ENCODE measurements around the gene NEIL1.
"Not testable (repeated sequence)": the region's sequence is repeated elsewhere in the genome, so short reads cannot be mapped to it uniquely, and the experiment has no call there.

Gene NEIL1

DNA sequence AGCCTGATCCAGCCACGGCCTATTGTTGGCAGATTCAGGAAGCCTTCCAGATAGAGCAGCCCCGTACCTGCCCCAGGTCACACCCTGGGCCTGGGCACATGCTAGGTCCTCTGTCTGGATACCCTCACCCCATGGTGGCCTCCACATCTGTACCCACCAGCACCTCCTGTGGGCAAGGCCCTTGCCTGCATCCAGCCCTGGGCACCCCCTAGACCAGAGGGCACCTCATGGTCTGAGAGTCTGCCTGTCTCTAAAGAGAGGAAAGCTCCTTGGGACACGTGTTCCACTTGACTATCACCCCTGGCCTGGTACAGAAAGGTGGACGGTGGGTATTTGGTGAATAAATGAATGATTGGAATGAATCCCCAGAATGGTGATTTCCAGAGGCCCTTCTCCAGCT is 19.8 kb upstream of the NEIL1 start:
- in situ Hi-C loops (cut with HindIII; ENCODE audit: low sequenced_read_pairs) = no loop called here
- TF ChIP-seq, protein P1, sequence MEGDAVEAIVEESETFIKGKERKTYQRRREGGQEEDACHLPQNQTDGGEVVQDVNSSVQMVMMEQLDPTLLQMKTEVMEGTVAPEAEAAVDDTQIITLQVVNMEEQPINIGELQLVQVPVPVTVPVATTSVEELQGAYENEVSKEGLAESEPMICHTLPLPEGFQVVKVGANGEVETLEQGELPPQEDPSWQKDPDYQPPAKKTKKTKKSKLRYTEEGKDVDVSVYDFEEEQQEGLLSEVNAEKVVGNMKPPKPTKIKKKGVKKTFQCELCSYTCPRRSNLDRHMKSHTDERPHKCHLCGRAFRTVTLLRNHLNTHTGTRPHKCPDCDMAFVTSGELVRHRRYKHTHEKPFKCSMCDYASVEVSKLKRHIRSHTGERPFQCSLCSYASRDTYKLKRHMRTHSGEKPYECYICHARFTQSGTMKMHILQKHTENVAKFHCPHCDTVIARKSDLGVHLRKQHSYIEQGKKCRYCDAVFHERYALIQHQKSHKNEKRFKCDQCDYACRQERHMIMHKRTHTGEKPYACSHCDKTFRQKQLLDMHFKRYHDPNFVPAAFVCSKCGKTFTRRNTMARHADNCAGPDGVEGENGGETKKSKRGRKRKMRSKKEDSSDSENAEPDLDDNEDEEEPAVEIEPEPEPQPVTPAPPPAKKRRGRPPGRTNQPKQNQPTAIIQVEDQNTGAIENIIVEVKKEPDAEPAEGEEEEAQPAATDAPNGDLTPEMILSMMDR (IDR thresholded peaks at IDR 0.05; ENCODE audit: low read depth, low read length, missing control alignments) = no peak
- no peak overlapping the region for H3K4me3 ChIP-seq (ENCODE audit: low read depth, low read length)
- no peak for DNase-seq (ENCODE audit: low read depth)

DNA sequence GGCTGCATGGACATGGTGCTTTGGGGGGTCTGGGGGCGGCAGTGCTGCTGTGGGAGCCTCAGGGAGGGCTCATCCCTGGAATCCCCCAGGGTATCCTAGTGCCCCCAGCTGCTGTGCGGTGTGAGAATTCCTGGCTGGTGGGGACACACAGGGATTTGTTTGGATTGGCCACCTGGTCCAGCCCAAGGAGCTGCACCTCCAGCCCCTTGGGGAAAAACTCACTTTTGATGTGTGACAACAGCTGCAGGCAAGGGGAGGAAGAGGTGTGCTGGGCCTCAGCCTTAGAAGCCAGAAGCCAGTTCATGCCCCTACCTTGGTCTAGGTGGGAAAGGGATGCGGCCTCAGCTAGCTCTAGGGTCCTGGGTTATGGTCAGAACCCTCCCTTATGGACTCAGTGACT is 19.3 kb upstream of the NEIL1 start:
- no peak overlapping the region for H3K4me3 ChIP-seq (ENCODE audit: low read depth, low read length)
- in situ Hi-C loops (cut with HindIII; ENCODE audit: low sequenced_read_pairs) = no loop called here
- no peak for DNase-seq (ENCODE audit: low read depth)
- TF ChIP-seq, protein P1 (IDR thresholded peaks at IDR 0.05; ENCODE audit: low read depth, low read length, missing control alignments) = no peak

DNA sequence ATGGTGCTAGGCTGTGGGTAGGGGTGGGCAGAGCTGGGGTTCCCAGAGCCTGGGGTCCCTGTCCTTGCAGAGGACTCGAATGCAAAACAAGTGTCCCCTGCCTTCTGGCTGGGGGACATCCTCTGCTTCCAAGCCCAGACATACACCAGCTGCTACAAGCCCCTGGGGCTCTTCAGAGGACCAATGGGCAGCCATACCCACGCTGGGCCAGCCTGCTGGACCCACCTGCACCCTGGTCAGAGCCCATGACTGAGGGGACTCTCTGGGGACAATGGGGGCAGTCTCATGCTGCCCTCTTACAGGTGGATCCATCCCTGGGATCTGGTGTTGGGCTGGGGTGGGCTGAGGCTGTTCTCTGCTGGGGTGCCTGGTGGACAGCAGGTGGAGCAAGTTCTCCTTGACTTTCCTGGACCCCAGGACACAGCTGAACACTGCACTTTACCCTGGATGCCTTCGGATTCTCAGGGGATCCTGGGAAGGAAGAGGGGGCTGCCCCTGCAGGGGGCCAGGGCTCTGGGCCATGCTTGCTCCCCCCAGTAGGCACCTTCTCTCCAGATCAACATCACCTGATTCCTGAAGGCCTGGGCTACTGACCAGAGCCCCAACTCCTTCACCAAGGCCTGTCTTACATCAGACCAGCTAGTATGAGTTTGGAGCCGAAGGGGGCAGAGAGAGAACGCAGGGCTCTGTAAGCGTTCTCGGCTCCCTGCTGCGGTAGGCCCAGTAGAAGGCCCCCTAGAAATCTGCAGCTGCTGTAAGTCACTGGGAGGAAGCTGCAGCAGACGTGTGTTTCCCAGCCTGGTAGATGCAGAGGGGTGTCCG is 18.1 kb upstream of the NEIL1 start:
- TF ChIP-seq, protein P1 (IDR thresholded peaks at IDR 0.05; ENCODE audit: low read depth, low read length, missing control alignments) = no peak
- in situ Hi-C loops (cut with HindIII; ENCODE audit: low sequenced_read_pairs) = no loop called here
- no peak overlapping the region for H3K4me3 ChIP-seq (ENCODE audit: low read depth, low read length)
- DNase-seq (ENCODE audit: low read depth) = no peak

DNA sequence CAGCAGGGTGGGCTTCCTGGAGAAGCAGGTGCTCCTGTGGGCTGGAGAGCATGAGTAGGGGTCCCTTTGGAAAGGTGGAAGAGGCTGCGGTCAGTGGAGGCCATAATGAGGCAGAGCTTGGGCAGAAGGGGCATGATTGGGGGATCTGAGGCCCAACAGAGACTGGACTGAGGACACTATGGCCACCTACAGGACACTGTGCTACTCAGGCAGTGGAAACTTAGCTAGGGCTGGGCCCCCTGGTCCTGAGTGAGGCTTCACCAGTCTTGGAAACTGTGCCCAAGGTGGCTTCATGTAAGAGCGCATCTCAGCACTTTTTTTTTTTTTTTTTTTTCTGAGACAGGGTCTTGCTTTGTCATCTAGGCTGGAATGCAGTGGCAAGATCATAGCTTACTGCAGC is 17.3 kb upstream of the NEIL1 start:
- DNase-seq (ENCODE audit: low read depth) = no peak
- TF ChIP-seq, protein P1 (IDR thresholded peaks at IDR 0.05; ENCODE audit: low read depth, low read length, missing control alignments) = no peak
- in situ Hi-C loops (cut with HindIII; ENCODE audit: low sequenced_read_pairs) = no loop called here
- H3K4me3 ChIP-seq (ENCODE audit: low read depth, low read length) = no peak overlapping the region

DNA sequence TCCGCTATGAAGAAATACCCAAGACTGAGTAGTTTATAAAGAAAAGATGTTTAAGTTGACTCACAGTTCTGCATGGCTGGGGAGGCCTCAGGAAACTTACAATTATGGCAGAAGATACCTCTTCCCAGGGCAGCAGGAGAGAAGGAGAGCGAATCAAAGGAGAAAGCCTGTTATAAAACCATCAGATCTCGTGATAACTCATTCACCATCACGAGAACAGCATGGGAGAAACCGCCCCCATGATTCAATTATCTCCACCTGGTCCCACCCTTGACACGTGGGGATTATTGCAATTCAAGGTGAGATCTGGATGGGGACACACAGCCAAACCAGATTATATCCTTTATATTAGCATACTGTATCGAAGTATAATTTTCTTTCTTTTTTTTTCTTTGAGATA is 14.7 kb upstream of the NEIL1 start:
- DNase-seq (ENCODE audit: low read depth); H3K4me3 ChIP-seq (ENCODE audit: low read depth, low read length); in situ Hi-C loops (cut with HindIII; ENCODE audit: low sequenced_read_pairs): not testable (repeated sequence)

DNA sequence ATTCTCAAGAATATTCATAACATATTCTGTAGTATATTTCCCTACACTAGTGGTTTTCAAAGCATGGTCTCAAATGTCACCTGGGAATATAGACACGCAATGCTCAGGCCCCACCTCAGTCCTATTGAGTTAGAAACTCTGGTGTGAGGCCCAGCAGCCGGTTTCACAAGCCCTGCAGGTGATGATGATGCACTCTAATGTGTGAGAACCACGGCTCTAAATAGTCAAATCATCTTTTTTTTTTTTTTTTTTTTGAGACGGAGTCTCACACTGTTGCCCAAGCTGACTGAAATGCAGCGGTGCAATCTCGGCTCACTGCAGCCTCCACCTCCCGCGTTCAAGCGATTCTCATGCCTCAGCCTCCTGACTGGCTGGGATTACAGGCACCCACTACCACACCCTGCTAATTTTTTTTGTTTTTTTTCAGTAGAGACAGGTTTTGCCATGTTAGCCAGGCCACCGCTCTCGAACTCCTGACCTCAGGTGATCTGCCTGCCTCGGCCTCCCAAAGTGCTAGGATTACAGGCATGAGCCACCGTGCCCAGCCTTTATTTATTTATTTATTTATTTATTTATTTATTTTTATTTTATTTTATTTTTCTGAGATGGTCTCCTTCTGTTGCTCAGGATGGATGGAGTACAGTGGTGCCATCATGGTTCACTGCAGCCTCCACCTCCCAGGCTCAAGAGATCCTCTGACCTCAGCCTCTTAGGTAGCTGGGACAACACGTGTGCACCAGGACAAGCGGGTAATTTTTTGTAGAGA is 13.0 kb upstream of the NEIL1 start:
- H3K4me3 ChIP-seq (ENCODE audit: low read depth, low read length); DNase-seq (ENCODE audit: low read depth); in situ Hi-C loops (cut with HindIII; ENCODE audit: low sequenced_read_pairs): not testable (repeated sequence)

DNA sequence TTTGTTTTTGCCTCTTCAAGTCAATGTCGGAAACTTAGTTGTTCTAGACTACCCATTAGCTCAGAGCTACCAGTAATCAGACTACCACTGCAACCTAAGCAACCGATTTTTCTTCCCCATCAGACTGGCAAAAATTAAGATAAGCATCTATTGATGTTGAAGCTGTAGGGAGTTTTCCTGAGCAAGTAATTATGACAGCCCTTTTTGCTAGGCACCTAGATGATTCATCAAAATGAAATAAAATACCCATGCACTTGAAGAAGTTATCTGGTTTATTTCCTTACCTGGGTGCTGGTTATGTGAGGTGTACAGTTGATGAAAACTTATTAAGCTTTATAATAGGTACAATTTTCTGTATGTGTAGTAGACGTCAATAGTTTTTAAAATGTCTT is 11.5 kb upstream of the NEIL1 start:
- TF ChIP-seq, protein P1 (IDR thresholded peaks at IDR 0.05; ENCODE audit: low read depth, low read length, missing control alignments) = no peak
- in situ Hi-C loops (cut with HindIII; ENCODE audit: low sequenced_read_pairs) = no loop called here
- H3K4me3 ChIP-seq (ENCODE audit: low read depth, low read length) = peak overlapping the region; percentile 76
- DNase-seq (ENCODE audit: low read depth) = no peak
